HL-60/S4 treated with phorbol 12-myristate 13-acetate at 8.2 ng/mL for 4 days and 3 days (cell line): ENCODE data around the gene RNF14.

Experiments
- in situ Hi-C: fragments of 300-500 bp; cut with MboI; formaldehyde crosslinking; loops from 2 replicates; pipeline ENCODE4 v1.15.0; 2022; ENCODE audit warnings: low sequenced_read_pairs

Gene RNF14

DNA sequence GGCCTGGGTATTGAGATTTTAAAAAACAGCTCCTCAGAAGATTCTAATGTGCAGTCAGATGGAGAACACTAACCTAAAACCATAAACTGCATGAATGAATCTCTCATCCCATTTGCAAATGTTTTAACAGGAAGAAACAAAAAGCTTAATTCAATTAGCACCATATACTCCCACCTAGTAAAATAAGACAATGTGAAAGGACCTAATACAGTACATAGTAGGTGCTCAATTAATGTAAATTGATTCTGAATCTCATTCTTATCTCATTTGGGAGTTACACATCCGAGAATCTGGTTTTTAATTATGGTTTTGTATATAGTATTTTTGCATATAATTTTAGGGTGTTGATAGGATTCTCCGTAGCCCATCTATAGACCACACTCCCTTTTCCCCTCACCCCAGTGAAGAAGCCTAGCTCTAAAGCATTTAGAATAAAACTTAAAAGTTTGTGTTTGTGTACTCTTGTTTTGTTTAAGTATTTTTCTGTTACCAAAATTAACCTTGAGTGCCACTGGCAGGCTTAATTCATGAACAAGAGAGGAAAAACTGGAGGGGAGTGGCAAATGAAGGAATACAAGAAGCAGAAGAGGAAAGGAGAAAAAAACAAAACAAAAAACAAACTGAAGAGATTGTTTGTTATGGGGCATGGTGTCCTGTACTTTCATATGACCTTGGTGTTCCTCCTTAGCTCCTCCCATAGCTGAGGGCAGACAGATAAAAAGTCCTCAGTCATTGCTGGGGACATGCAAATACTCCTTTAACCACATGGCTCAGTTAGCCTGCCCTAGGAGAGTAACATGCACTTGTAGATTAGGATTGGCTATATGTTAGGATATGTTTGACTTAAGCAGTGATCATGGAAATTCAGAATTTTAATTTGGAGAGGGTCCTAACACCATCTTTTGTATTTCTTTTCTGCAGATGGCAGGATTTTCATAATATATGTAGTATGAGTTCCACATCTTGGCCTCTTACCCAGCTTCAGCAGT is 1.2 kb downstream of the RNF14 start:
- in situ Hi-C loops, result loop anchor here (25.0 kb wide), 1 partner anchor 283 kb away; the partner anchor contains the start of gene ARAP3

DNA sequence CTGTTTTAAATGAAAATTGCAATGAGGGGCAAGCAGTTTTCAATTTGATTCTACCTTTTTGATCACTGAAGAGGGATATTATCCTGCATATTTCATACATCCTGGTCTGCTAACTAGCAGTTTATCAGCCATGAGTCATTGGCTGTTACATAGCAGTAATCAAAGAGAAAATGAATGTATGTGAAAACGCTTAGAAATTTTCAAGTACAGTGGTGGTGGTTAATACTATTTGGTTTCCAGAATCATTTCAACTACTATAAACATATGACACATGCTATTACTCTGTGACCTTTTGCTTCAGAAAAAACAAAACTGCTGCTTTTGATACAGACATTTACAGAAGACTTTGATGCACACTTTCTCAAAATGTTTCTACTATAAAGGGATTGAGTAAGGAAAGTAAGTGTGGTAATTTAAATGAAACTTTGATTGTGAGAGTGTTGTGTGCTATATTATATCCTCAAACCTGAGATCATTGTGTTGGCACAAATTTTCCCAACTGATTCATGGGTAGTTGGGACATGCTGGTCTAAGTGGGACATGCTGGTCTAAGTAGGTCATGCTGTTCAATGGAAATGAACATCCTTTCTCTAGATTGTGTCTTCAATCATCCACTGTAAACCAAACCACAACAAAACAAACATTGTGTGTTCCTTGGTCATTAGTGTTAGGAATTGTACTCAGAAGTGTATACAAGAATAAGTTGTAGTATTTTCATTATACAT is 5.1 kb downstream of the RNF14 start:
- in situ Hi-C loops, result loop anchor here (25.0 kb wide), 1 partner anchor 287 kb away; the partner anchor contains the start of gene ARAP3

DNA sequence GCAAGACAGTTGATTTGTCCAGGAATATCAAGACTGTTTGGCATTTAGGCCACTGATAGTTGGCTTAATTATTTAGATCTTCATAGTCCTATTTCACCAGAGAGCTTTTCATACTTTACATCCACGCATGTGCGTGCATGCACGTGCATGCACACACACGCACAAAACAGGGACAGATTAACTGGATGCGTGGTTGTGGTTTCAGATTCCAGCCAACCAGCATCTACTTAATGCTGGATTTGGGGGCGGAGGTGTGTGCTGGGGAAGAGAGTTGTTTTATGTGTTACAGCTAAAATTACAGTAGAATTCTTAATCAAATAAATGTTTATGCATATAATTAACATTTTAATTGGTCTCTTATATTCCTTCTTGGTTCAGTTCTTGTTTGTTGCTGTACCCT is 7.3 kb downstream of the RNF14 start:
- in situ Hi-C loops, result no loop called here

DNA sequence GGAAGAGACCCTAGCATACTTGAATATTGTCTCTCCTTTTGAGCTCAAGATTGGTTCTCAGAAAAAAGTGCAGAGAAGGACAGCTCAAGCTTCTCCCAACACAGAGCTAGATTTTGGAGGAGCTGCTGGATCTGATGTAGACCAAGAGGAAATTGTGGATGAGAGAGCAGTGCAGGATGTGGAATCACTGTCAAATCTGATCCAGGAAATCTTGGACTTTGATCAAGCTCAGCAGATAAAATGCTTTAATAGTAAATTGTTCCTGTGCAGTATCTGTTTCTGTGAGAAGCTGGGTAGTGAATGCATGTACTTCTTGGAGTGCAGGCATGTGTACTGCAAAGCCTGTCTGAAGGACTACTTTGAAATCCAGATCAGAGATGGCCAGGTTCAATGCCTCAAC is 9.5 kb downstream of the RNF14 start:
- in situ Hi-C loops, result no loop called here

DNA sequence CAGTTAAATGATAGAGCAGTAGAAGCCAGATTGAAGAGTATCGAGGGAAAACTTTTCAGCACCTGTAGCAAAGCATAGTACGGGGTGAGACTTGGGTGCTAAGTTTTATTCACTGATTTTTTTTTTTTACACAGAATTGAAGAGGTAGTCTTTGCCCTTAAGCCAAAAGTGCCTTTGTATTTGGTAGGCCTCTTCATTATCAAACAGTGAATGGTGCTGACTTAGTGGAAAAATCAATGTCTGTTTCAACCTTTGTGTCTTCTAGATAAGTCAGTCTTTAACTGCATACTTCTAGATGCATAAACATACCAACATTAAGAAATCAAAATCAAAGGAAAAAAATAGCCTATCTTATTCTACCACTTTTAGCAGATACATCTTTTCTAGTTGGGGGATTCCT is 13.7 kb downstream of the RNF14 start:
- in situ Hi-C loops, result no loop called here

DNA sequence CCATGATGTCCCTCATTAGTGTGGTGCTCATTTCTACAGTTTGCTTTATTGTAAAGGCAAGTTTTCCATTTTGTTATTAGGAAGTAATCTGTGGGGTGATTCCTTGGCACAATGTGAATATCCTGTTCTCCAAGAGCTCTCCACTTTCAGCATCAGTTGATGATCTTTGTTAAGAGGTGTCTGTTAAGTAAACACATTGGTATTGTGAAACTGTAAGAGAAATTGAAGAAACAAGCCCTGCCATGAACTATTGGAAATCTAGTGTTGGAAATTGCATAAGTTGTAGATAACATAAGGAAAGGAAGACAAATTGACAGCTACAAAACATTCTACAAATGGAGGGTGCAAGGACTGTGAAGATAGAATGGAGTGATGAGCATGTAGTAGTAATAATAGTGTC is 17.2 kb downstream of the RNF14 start:
- in situ Hi-C loops, result no loop called here

DNA sequence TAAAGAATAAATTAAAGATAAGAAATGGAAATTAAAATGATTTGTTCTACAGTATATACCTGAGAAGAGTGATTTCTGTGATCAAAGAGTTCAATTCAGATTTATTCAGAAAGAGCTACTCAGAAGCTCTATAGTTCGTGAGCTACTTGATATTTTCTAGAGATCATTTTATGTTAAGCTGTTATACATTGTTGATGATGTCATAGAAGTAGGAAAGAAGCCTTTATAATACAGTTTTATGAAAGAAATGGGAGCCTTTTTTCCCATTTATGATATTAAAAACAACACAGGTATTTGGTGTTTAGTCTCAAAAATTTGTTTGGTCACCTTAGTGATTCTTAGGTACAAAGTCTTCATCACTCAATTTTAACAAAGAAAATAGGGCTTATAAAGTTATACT is 20.8 kb downstream of the RNF14 start:
- in situ Hi-C loops, result no loop called here

DNA sequence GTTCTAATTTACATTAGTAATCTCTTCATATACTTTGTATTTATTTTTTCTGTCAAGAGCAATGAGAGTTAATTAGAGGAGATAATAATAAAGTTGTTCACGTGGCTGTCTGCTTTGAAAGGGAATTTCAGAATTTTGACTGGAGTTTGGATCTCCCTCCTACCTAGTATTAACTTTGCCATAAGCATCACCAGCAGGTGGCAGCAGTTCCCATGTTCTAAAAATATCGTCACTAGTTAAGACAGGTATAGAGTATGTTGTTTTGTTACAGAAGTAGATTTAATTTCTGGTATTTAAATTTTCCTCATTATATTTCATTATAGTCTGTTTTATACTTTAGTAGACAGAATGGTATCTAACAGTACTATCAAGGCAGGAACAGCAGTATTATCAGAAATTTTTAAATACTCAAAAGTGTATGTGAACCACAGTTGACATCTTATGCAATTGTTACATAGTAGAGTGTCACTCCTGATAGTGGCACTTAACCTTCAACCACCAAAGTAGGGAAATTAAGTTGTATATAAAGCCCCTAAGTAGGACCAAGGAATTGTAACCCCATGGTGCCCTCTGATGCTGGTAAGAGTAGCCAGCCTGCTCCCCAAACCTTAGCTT is 23.6 kb downstream of the RNF14 start:
- in situ Hi-C loops, result no loop called here

DNA sequence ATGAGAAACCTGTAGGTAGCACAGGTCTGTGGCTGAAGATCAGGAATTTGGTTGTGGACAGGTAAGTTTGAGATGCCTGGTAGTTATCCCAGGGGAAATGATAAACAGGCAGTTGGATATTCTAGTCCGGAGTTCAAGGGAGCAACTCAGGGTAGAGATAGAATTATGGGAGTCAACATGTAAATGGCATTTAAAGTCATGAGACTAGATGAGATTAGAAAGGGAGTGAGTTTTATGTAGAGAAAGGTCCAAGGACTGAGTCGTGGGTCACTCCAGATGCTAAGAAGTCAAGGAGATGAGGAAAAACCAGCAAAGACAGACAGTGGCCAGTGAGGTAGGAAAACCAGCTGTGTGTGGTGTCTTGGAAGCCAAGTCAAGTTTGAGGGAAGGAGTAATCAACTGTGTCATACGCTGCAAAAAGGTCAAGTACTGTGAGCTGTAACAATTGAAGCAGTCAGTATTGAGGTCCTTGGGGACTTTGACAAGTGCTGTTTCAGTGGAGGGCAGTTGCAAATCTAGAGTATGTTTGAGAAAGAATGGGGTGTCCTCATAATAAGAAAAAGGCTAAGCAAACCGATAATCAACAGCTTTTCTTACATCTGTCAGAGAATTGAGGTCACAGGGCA is 25.7 kb downstream of the RNF14 start:
- in situ Hi-C loops, result no loop called here

DNA sequence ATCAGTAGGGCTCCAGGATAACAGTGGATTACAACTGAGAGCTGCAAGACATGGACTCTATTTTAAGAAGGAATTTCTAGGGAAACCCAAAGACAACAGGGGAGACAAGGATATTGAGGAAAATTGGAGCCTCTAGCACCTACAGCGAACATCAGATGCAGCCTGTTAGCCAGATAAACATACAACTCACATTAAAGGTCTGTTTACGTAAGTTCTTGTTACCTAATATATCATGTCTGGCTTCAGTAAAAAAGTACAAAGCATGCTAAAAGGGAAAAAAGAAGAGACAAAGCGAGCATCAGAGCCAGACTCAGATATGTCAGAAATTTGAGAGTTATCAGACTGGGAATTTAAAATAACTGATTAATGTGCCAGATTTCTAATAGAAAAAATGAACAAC is 26.8 kb downstream of the RNF14 start:
- in situ Hi-C loops, result no loop called here

DNA sequence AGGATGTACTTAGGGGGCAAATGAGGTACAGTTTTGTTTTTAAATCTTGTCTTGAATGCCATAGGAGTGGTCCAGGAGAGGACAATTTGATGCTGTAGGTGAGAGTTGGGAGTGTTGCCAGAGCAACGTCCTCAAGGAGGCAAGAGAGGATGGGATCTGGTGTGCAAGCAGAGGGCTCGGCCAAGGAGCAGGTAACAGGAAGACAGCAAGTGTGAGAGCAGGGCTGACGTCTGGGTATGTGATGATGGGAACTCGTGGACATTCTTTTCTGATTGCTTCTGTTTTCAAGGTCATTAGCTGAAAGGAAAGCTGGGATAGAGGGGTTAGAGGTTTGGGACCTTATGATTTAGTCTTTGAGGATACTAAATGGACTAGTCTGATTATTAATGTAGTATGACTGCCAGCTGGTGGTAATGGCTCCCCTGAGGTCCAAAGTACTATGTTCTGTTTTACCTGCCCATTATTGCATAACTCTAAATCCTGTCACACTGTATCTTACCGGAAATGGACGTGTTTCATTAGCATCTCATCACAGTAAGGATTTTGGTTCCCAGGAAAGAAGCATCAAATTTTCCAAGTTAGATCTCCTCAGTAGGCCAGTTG is 28.6 kb downstream of the RNF14 start:
- in situ Hi-C loops, result no loop called here

DNA sequence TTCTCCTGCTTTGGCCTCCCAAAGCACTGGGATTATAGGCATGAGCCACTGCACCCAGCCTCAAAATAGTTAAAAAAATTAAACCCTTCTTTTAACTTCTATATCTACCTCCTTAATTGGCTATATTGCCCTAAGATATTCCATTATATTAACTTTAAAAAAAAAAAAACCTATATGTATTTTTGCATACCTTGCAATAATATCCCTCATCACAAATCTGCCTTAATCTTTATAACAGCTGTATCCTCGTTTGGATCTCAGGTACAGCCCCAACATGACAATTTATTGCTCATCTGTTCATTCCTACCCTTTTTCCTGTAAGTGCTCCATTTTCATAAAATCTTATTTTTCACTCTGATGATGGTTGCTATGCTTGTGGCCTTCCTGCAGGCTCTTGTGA is 31.3 kb downstream of the RNF14 start:
- in situ Hi-C loops, result loop anchor here (10.0 to 25.0 kb wide), 2 partner anchors 135 to 562 kb away; no protein-coding TSS in a partner anchor

DNA sequence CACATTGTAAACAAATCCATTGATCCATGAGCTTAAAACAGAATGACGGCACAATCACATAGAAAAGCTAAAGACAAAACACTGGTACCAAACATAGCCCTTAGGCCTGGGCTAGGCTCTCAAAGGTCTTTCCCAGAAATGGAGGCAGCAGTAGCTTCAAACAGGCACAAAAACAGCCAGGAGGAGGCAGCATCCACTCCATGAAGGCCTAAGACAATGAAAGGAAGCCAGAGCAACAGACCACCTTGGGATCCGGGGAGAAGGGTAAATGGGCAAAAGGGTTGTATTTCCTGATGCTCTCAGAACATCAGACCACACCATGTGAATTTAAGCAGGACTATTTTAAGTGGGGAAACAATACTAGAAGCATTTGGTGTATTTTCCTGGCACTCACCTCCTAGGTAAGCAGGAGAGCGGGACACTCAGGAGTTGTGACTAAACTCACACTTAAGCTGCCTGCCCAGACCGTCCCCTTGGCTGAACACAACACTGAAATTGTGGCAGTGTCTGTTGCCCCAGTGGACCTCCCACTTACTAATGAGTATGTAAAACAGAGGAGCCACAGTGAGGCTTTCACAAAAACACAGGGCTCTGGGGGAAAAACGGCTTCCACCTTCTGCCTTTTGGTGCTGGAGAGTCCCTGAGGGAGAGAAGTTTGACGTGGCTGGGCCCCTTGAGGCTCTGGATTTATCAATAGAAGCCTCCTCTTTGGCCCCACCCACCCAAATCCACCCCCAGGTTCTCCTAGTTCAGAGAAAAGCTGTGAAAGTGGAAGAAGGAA is 32.0 kb downstream of the RNF14 start:
- in situ Hi-C loops, result loop anchor here (10.0 to 25.0 kb wide), 2 partner anchors 134 to 561 kb away; no protein-coding TSS in a partner anchor

DNA sequence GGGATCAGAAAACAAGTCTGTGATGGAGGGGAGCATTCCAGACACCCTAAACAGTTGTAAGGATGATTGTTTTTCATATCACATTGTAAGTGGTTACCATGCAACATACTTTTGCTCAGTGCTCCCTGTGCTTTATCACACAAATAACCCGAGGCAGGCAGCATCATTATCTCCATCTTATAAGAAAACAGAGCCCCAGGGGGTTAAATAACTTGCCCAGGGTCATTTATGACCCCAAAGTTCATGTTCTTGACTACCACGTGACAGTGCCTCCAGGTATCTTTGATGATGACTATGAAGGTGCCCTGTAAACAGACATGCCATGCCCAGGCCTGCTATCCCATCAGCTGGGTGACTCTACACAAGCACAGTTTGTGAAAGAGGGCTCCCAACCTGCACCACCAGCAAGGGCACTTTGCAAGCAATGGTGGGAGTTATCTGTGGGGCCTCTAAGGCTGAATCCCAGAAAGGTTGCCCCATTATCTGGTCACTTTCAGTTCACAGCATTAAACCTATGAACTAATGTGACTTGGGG is 34.4 kb downstream of the RNF14 start:
- in situ Hi-C loops, result loop anchor here (10.0 to 25.0 kb wide), 2 partner anchors 131 to 559 kb away; no protein-coding TSS in a partner anchor

DNA sequence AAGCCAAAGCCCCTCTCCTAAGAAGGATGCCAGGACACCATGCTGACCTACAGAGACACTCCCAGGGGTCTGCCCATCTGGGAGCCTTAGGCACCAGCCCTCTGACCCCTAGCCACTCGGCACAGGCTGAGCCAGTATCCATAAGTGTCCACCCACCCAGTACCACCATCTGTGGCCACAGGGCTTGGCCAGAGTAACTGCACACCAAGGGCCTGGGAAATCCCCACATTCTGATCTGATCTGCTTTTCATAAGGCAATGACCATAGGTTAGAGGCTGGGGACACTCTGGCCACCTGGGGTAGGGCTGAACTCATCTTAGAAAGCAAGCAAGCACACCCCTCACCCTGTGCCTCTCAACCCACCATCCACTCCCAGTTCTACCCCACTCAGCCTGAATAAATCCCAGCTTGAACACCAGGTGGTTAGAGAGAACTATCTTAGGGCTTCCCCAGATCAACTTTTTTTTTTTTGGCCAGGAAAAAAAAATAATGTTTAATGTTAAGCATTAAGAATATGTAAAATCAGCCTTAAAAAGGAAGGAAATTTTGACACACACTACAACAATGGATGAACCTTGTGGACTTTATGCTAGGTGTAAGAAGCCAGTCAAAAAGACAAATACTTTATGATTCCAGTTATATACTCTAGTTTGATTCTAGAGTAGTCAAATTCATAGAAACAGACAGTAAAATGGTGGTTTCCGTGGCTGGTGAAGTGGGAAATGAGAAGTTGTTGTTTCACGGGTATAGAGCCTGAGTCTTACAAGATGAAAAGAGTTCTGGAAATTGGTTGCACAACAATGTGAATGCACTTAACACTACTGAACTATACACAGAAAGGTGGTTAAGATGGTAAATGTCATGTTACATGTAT is 37.7 kb downstream of the RNF14 start:
- in situ Hi-C loops, result loop anchor here (10.0 to 25.0 kb wide), 2 partner anchors 128 to 556 kb away; no protein-coding TSS in a partner anchor

DNA sequence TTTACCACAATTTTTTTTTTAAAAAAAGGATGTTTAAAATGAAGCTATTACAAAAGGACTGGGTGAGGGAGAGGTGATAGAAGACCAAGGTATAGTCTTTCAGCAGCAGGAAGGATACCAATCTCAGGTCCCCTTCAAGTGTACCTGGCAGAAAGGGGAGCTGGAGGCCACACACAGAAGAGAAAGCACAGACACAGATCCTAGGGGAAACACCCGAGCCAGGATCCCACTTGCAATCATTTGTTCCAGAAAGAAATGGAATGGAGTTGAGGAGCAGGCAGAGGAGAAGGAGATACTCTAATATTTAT is 38.3 kb downstream of the RNF14 start:
- in situ Hi-C loops, result loop anchor here (10.0 to 25.0 kb wide), 2 partner anchors 128 to 555 kb away; no protein-coding TSS in a partner anchor

DNA sequence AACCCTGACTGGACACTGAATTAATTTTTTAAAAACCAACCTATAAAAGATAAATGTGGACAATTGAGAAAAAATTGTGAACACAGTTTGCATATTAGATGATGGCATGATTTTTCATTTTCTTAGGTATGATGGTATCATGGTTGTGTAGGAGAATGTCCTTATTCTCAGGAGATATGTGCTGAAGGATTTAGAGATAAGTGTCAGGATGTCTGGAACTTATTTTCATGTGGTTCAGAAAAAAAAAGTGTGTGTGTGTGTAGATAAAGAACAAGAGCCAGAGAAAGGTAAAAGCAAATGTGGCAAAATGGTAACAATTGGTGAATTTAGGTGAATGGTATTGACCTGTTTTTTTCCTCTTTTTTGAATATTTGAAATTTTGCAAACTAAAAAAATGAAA is 39.9 kb downstream of the RNF14 start:
- in situ Hi-C loops, result loop anchor here (10.0 to 25.0 kb wide), 2 partner anchors 126 to 553 kb away; no protein-coding TSS in a partner anchor

DNA sequence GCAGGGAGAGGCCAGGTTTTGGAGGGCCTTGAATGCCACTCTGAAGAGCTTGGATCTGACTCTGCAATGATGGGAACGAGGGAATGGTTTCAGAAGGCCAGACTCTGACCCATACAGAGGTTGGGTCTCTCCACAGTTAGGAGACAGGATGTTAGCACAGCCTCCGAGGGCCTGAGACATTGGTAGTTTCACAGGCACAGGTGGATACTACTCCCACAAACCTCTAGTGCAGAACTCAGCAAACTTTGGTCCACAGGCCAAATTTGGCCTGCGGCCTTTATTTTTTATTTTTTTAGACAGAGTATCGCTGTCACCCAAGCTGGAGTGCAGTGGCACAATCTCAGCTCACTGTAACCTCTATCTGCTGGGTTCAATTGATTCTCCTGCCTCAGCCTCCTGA is 41.0 kb downstream of the RNF14 start:
- in situ Hi-C loops, result loop anchor here (10.0 to 25.0 kb wide), 2 partner anchors 125 to 552 kb away; no protein-coding TSS in a partner anchor
